ENCODE results near the gene RNF38.
"Not testable (repeated sequence)": the region's sequence is repeated elsewhere in the genome, so short reads cannot be mapped to it uniquely, and the experiment has no call there.

The RNF38 gene

GRCh38 chr9:36316049-36316448 is 84.0 kb downstream of the RNF38 start:
- Histone ChIP-seq H3K4me3 (ENCODE audit: low read depth in 1 of 2, low read length in 1 of 2) (no peak overlapping the region), H3K36me3 (no peaks in the 10 kb centered on the region), H3K27ac (no peak overlapping the region), H3K4me1 (ENCODE audit: control insufficient read depth in 1 of 2, insufficient read depth in 1 of 2, low read depth in 1 of 2, low read length in 1 of 2) (no peaks in the 10 kb centered on the region), H3K9me3 (no peaks in the 10 kb centered on the region), H3K27me3 (no peaks in the 10 kb centered on the region)
- TF ChIP-seq CTCF (IDR thresholded peaks at IDR 0.05): no peak

GRCh38 chr9:36315283-36315682 is 84.8 kb downstream of the RNF38 start:
- Histone ChIP-seq H3K36me3 (no peaks in the 10 kb centered on the region), H3K4me3 (ENCODE audit: low read depth in 1 of 2, low read length in 1 of 2) (no peak overlapping the region), H3K4me1 (ENCODE audit: control insufficient read depth in 1 of 2, insufficient read depth in 1 of 2, low read depth in 1 of 2, low read length in 1 of 2) (no peaks in the 10 kb centered on the region), H3K27me3 (no peaks in the 10 kb centered on the region), H3K27ac (no peak overlapping the region), H3K9me3 (no peaks in the 10 kb centered on the region)
- TF ChIP-seq CTCF (IDR thresholded peaks at IDR 0.05): no peak

- Histone ChIP-seq H3K36me3 (no peaks in the 10 kb centered on the region), H3K4me3 (ENCODE audit: low read depth in 1 of 2, low read length in 1 of 2) (no peak overlapping the region), H3K9me3 (no peaks in the 10 kb centered on the region), H3K4me1 (ENCODE audit: control insufficient read depth in 1 of 2, insufficient read depth in 1 of 2, low read depth in 1 of 2, low read length in 1 of 2) (no peaks in the 10 kb centered on the region), H3K27me3 (no peaks in the 10 kb centered on the region), H3K27ac (no peak overlapping the region)
- TF ChIP-seq CTCF (IDR thresholded peaks at IDR 0.05): no peak
These were observed 85.3 kb downstream of the RNF38 start for GRCh38 chr9:36314740-36315139.

GRCh38 chr9:36306471-36307306 is 93.4 kb downstream of the RNF38 start:
- Histone ChIP-seq H3K27ac (no peak overlapping the region), H3K9me3 (no peaks in the 10 kb centered on the region), H3K36me3 (no peaks in the 10 kb centered on the region), H3K27me3 (no peaks in the 10 kb centered on the region), H3K4me3 (ENCODE audit: low read depth in 1 of 2, low read length in 1 of 2) (no peak overlapping the region), H3K4me1 (ENCODE audit: control insufficient read depth in 1 of 2, insufficient read depth in 1 of 2, low read depth in 1 of 2, low read length in 1 of 2) (peaks cover 0 to 3% of the 10 kb centered on the region in 2 experiments)
- no peak for TF ChIP-seq CTCF (IDR thresholded peaks at IDR 0.05)

- not testable (repeated sequence) for H3K9me3 ChIP-seq; H3K27me3 ChIP-seq; H3K27ac ChIP-seq; H3K4me3 ChIP-seq (ENCODE audit: low read depth in 1 of 2, low read length in 1 of 2); H3K36me3 ChIP-seq; H3K4me1 ChIP-seq (ENCODE audit: control insufficient read depth in 1 of 2, insufficient read depth in 1 of 2, low read depth in 1 of 2, low read length in 1 of 2)
These were observed 95.7 kb downstream of the RNF38 start for GRCh38 chr9:36304366-36304765.

GRCh38 chr9:36301227-36301626 is 98.8 kb downstream of the RNF38 start:
- Histone ChIP-seq H3K27ac (no peak overlapping the region), H3K36me3 (no peaks in the 10 kb centered on the region), H3K27me3 (no peaks in the 10 kb centered on the region), H3K9me3 (no peaks in the 10 kb centered on the region), H3K4me3 (ENCODE audit: low read depth in 1 of 2, low read length in 1 of 2) (no peak overlapping the region), H3K4me1 (ENCODE audit: control insufficient read depth in 1 of 2, insufficient read depth in 1 of 2, low read depth in 1 of 2, low read length in 1 of 2) (no peaks in the 10 kb centered on the region)
- no peak for TF ChIP-seq CTCF (IDR thresholded peaks at IDR 0.05)

All from neutrophil (primary cell).